LNCAP (cell line): ENCODE measurements around the gene CES3.

ENCODE experiments used
- CTCF ChIP-seq: fragments of 450-650 bp; IDR thresholded peaks from 2 replicates; pipeline ENCODE4 v1.5.1; 2017; ENCODE audit warnings: mild to moderate bottlenecking

CES3 gene

GRCh38 chr16:67009158-67009557 lies 48.1 kb downstream of the CES3 start:
- TF ChIP-seq CTCF: no peak

- no peak for TF ChIP-seq CTCF
Measured at GRCh38 chr16:67011274-67011673, 50.2 kb downstream of the CES3 start.

- no peak for TF ChIP-seq CTCF
Measured at GRCh38 chr16:67013233-67013822, 52.3 kb downstream of the CES3 start.

- no peak for TF ChIP-seq CTCF
Measured at GRCh38 chr16:67013823-67014633, 53.0 kb downstream of the CES3 start.

- TF ChIP-seq CTCF: no peak
Measured at GRCh38 chr16:67014634-67015312, 53.7 kb downstream of the CES3 start.

- TF ChIP-seq CTCF: no peak
Measured at GRCh38 chr16:67015313-67015731, 54.3 kb downstream of the CES3 start.

- TF ChIP-seq CTCF: no peak
Measured at GRCh38 chr16:67016143-67016542, 55.1 kb downstream of the CES3 start.
